NB4 (cell line): ENCODE data around the gene HOMER2.

Experiments used
- MYC ChIP-seq: IDR thresholded peaks from 2 replicates; pipeline ENCODE4 v1.6.1; 2011; ENCODE audit warnings: low read depth, low read length
- POLR2A ChIP-seq: IDR thresholded peaks from 2 replicates; pipeline ENCODE4 v1.6.1; 2011; ENCODE audit warnings: mild to moderate bottlenecking; ENCODE audit not compliant: insufficient read length; ENCODE audit errors: extremely low read depth
- TF ChIP-seq, protein P1 (sequence below): IDR thresholded peaks from one replicate; pipeline ENCODE4 v1.5.1; 2012; ENCODE audit warnings: low read depth, low read length
- TF ChIP-seq, protein P2 (sequence below): IDR thresholded peaks from 2 replicates; pipeline ENCODE4 v1.6.1; 2011; ENCODE audit warnings: low read depth, low read length

DNA sequence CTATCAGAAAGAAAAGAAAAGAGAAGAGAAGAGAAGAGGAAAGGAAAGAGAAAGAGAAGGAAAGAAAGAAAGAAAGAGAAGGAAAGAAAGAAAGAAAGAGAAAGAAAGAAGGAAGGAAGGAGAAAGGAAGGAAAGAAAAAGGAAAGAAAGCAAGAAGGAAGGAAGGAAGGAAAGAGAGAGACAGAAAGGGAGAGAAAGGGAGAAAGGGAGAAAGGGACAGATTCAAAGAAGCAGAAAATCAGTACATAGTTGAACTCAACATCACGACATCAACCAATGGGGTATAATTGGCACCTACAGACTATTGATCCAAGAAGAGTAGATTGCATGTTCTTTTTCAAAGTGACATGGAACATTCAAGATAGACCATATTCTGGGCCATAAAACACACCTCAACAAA lies 45.2 kb downstream of the HOMER2 start:
- TF ChIP-seq, protein P1, sequence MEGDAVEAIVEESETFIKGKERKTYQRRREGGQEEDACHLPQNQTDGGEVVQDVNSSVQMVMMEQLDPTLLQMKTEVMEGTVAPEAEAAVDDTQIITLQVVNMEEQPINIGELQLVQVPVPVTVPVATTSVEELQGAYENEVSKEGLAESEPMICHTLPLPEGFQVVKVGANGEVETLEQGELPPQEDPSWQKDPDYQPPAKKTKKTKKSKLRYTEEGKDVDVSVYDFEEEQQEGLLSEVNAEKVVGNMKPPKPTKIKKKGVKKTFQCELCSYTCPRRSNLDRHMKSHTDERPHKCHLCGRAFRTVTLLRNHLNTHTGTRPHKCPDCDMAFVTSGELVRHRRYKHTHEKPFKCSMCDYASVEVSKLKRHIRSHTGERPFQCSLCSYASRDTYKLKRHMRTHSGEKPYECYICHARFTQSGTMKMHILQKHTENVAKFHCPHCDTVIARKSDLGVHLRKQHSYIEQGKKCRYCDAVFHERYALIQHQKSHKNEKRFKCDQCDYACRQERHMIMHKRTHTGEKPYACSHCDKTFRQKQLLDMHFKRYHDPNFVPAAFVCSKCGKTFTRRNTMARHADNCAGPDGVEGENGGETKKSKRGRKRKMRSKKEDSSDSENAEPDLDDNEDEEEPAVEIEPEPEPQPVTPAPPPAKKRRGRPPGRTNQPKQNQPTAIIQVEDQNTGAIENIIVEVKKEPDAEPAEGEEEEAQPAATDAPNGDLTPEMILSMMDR, result no peak
- TF ChIP-seq POLR2A, result no peak
- TF ChIP-seq MYC, result no peak
- TF ChIP-seq, protein P2, sequence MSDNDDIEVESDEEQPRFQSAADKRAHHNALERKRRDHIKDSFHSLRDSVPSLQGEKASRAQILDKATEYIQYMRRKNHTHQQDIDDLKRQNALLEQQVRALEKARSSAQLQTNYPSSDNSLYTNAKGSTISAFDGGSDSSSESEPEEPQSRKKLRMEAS, result no peak
